GM19023 (cell line): ENCODE measurements around the gene SLC6A12.
"Not testable (repeated sequence)": the region's sequence is repeated elsewhere in the genome, so short reads cannot be mapped to it uniquely, and the experiment has no call there.

Experiments used
- ATAC-seq: cut with Tn5 transposase; IDR thresholded peaks from one replicate; pipeline ENCODE4 v1.9.1; 2021; ENCODE audit warnings: mild to moderate bottlenecking, moderate library complexity; ENCODE audit not compliant: unreplicated experiment

Gene SLC6A12

DNA sequence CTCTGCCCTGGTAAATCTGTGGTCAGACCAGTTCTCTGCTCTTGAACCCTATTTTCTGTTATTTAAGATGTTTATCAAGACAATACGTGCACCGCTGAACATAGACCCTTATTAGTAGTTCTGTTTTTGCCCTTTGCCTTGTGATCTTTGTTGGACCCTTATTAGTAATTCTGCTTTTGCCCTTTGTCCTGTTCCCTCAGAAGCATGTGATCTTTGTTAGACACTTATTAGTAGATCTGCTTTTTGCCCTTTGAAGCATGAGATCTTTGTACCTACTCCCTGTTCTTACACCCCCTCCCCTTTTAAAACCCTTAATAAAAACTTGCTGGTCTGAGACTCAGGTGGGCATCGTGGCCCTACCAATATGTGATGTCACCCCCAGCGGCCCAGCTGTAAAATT lies 22.0 kb upstream of the SLC6A12 start:
- ATAC-seq, result not testable (repeated sequence)

DNA sequence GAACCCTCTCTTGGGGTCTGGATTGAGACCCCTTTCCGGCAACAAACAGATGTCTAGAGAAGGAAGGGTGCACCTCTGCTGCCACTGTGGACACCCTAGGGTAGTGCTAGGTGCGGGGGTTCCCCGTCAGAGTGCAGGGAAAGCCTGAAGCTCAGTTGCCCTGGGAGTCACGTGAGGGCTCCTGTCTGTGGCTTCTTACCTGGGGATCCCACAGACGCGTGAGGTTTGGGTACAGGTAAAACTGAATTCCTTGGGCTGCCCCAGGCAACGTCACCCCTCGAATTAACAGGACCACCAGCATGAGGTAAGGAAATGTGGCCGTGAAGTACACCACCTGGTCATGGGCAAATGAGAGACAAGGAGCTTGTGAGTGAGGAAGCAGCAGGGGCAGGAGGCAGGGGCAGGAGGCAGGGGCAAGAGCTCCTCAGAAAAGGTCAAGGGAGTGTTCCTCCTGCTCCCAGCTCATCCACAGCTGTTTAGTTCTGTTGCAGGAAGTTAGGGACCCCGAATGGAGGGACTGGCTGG lies 21.0 kb upstream of the SLC6A12 start:
- ATAC-seq, result no peak

DNA sequence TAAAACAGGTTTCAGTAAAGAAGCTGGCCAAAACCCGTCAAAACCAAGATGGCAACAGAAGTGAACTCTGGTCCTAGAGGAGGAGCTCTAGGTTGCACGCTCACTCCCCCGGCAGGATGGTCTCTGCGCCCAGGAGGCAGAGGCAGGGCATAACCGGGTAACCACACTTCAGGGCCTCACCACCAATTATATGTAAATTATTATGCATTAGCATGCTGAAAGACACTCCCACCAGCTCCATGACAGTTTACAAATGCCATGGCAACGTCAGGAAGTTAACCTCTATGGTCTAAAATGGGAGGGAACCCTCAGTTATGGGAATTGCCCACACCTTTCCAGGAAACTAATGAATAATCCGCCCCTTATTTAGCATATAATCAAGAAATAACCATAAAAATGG lies 20.1 kb upstream of the SLC6A12 start:
- no peak for ATAC-seq

DNA sequence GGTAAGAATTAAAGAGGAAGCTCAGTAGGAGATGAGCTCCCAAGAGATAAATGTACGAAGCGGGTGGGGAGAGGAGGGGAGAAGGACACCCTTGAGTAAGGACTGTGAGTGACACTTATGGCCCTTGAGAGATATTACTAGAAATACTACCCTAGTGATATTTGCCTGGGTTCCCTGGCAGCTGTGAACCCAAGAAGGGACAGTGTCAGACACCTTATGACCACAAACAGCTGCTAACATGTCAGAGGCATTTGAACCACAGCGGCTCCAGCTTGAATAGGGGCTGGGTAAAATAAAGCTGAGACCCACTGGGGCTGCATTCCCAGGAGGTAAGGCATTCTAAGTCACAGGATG lies 19.6 kb upstream of the SLC6A12 start:
- no peak for ATAC-seq

DNA sequence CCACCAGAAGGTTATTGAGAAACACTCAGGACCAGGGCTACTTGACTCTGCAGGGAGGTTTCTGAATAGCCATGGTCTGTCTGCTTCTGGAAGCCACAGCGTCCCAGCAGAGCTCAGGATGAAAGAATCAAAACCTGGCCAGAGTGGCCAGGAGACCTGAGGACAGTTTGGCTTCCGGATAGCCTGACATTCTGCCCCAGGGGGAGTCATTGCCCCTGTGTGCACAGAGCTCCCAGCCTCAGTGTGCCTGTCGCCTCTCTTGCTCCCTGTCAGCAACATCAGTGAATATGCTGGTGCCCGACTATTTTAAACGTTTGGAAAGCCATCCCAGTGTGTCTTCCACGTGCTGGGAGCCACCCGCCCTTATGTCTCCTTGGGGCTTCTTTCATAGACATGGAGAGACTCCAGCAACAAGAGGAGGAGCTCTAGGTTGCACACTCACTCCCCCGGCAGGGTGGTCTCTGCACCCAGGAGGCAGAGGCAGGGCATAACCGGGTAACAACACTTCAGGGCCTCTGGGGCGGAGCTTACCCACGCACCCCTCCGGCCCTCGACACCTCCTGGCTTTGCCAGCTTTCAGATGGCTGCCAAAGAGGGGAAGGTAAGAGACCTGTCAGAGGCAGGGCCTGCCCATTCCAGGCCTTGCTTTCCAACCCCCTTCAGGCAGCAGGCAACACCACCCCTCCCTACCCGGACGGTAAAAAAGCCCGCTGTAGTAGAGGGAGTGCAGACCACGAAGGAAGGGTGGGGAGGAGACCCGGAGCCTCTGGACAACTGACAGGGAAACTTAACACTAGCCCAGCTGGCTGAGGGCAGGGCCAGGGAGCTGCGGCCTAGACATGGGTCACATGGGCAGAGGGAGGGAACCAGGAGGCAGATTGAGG lies 19.0 kb upstream of the SLC6A12 start:
- ATAC-seq, result no peak

DNA sequence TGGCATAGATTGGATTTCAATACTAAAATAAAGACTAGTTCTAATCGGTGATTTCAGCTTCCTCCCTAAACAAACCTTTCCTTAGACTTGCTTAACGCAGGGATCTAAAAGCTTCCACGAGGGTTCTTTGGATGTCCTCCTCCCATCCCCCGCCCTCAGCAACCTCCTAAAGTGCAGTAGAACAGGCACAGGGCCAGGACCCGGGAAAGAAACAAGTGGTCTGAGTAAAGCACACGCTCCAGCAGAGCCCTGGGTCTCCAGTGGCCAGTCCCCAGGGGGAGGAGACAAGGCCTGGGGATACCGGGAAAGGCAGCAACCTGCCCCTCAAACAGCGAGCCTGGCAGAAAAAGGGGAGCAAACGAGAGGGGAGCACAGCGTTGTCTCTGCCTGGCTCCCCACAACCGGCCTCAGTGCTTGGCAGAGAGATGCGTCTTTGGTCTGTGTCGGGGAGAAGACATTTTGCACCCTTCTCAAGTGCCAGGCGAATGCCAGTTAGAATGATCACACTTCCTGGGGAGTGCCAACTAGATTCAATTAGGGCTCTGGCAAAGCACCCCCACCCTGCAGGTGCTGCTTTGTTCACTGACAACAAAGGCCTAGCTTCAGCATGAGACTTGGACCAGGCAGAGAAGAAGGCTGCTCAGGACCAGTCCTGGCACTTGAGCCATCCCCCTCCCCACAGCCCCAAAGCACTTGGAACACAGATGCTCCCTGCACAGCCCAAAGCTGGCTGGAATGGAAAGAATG lies 17.1 kb upstream of the SLC6A12 start:
- no peak for ATAC-seq

DNA sequence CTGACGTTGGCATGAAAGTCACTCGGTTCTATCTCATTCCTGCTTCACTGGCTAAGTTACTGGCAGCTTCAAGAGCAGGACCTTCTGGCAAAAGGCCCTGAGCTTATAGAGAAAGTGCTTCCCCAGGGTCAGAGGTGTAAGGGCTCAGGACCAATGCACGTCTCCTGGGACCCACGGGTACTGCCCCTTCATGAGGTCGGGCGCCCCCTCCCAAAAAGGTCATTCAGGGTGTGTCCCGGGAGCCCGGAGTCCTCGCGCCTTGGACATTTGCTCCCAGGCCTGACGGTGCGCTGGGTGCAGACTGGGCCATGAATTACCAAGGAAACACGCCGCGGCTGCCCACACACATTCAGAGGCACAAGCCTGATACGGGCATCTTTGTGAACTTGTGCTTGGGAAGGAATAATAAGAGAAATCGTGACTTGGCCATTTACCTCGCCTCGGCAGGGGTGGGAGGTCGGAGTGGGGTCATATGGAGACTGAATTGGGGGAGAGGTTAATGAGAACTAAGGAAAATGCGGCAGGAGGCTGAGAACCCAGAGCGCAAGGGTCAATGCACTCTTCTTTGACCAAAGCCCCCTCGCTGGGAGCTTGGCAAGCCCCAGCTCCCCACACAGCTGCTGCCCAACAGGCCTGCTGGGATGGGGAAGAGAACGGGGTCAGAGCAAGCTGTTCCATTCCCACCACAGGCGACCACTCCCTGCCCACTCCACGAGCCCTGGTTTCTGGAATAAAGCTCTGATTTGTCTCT lies 15.7 kb upstream of the SLC6A12 start:
- ATAC-seq, result no peak

DNA sequence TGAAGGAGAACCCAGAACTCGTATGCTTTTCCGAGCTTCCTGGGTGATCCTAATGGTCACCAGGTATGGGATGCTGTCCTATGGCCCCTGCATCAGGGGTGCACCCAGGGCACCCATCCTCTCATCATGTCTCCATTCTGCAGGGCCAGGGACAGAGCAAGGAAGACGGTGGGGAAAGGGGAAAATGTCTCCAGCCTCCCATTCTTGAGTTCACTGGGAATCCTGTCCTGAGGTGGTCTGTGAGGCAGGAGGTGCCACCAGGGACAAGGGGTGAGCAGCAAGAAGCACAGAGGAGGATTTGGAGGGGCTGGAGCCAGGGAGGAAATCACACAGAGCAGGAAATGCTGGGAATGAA lies 14.9 kb upstream of the SLC6A12 start:
- ATAC-seq, result no peak

DNA sequence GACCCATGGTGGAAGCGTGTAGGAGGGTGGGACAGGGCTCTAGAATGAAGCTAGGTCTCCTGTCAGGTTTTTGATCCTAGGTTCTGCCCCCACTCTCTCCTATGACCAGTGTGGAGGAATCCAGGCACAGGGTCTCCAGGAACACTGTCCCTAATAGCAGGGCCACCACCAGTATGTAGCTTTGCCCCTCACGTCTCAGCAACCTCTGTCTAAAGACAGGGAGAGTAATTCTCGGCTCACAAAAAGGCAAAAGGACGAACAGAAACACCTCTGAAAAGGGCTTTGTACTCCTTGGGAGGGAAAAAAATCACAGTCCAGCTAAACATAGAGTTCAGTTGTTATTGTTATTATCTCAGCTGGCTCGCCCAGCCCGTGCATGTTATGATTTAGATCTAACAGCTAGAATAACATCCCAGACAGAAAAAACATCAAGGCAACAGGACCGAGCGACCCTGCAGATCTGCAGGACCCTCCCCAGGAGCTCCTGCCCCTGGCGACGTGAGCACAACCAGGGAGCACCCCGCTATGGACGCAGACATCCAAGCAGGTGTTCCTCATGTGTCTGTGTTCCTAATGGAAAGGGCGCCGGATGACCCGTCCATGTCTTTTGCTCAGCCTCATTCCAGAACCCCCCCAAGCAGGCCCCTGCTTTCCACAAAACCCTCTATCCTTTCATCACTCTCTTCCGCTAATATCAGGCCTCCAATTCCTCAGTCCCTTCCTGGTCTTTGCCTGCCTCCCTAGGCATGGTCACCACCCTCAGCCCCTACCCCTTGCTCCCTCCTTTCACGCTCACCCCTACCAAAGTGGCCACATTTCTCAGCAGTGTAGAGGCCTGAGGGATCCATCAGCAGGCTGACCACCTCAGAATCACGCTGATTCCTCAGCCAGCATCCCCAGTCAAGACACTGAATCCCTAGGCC lies 14.2 kb upstream of the SLC6A12 start:
- ATAC-seq, result no peak

DNA sequence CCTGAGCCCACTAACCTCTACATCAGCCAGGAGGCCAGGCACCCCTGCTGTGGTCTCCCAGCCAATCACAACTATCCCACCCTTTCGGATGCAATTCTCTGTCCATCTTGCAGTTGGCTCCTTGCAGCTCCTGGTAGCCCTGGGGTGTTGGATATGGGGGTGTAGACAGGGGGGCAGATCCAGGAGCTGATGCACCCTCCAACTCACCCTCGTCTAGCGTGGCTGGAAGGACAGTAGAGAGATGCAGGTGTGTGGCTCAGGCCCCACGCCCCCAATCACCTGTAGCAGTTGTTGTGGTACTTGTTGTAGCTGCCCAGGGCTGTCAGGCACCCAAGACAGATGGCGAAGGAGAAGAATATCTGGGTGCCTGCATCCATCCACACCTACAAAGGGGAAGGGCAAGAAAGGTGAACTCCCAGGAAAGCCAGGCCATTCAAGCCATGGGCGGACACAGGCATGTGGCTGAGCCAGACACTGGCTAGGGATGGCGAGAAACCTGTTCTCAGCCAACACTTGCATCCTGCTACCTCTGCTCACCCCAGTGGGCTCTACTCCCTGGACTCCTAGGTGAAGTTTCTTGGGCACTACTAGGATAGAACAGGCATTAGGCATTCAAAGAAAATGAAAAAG lies 13.4 kb upstream of the SLC6A12 start:
- ATAC-seq, result no peak

DNA sequence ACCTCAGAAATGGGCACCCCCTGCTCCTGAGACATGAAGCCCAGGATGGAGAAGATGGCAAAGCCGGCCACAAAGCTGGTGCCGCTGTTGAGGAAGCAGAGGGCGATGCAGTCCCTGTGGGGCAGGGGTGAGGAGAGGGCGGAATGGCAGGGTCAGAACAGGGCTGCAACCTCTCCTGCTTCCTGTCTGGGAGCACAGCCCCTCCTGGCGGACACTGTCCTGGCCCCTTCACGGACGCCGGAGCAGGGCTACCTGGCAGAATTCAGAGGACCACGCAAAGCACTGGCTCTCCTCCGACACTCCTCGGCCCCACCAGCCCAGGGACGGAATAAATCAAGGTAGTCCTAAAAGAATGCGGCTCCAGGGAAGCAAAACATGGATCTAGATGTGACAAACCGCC lies 12.4 kb upstream of the SLC6A12 start:
- no peak for ATAC-seq

DNA sequence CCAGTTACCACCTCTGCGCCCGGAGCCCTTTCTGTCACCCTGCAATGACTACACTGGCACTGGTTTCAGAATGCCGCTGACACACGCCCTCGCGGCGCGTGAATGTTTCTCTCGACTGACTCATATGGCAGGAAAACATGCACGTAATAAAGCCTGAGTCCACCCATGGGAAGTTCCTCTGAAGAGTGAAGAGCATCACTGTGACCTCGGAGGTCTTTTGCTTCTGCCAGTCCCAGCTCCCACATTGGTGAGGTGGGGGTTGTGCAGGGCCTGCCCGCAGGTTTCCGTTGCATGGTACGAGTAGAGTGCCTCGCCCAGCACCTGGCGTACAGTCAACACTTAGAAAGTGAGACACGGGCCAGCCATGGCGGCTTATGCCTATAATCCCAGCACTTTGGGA lies 11.1 kb upstream of the SLC6A12 start:
- ATAC-seq, result no peak

DNA sequence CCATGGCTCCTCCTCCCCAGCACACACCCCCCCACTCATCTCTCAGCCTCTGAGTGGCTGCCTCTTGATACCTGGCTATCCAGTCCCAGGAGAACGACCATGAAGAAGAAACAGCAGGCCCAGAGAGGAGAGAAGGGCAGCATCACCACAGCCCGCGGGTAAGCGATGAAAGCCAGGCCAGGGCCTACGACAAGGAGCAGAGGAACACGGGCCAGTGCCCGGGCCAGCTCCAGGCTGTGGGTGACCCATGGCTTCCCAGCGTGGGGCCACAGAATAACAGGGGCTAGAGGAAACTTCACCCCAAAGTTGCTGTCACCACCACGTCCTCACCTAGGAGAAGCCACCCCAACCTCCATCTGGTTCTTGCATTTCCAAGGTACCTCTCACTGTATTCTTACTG lies 10.4 kb upstream of the SLC6A12 start:
- no peak for ATAC-seq

DNA sequence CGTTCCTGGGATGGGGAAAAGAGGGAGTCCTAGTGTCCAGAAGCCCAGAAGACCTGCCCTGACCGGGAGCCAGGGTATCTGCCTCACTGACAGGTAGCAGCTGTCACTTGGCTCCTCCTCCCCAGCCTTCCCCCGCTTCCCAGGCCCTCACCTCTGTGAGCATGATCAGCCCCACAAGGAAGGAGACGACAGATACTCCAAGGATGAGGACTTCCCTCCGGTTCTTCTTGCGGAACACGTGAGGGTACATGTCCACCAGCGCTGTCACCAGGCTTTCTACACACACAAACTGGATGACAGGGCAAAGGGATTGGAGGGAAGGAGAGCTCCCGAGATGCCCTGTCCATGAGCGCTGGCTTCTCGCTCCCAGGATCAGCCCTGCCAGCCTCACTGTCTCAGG lies 9.9 kb upstream of the SLC6A12 start:
- no peak for ATAC-seq

DNA sequence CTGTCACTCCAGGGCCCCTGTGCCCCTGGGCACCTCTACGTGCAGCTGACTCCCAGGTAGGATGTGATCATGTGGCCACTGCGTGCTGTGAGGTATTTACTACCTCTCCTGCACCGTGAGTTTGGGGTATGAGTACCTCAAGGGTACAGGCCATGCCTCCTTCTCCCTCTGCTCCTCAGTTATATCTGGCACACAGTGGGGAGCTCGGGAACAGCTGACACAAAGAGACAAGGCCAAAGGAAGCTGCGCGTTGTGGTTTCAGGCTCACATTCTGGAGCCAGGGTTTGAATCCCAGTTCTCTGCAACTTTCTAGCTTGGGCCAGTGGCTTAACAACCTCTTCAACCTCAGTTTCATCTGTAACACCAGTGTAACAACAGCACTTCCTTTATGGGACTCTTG lies 7.8 kb upstream of the SLC6A12 start:
- no peak for ATAC-seq

DNA sequence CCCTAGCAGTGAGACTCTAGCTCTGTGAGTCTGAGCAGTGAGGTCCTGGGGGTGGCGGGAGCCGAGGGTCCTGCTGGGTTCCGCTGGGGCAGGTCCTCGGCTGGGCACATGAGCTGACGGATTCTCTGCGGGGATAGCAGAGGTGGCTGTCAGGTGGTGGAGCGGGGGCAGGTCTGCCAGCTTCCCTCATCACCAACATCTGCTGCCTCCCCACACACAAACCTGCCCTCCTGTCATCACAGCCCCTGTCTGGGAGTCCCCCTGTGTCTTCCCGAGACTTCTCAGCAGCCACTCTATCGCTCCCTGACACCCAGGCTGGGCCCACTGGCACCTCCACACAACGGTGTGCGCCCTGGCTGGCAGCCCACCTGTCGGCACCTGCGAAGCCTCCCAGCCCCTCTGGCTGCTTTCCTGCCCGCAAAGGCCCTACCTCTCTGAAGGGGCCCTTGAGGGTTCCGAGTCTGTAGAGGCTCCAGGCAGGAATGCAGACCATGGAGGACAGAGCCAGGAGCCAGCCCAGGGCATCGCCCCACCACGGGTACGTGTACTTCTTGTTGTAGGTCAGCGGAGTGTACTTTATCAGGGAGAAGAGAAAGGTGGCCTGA lies 7.1 kb upstream of the SLC6A12 start:
- ATAC-seq, result no peak

DNA sequence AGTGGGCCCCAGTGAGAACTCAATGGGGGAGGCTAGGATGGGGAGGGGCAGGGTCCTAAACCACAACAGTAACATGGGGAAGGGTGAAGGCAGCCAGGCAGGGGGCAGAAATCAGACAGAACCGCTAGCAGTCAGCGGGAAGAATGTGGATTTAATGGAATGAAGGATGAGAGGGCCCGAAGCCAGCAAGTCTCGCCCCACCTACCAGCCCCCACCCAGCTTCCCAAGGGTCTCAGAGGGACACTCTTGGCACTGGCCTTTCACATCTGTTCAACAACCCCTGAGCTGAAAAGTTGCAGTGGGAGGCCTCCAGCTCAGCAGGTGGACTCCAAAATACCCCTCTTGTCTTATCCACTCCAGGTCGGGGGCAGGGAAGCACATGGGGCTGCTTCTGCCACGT lies 6.5 kb upstream of the SLC6A12 start:
- no peak for ATAC-seq

DNA sequence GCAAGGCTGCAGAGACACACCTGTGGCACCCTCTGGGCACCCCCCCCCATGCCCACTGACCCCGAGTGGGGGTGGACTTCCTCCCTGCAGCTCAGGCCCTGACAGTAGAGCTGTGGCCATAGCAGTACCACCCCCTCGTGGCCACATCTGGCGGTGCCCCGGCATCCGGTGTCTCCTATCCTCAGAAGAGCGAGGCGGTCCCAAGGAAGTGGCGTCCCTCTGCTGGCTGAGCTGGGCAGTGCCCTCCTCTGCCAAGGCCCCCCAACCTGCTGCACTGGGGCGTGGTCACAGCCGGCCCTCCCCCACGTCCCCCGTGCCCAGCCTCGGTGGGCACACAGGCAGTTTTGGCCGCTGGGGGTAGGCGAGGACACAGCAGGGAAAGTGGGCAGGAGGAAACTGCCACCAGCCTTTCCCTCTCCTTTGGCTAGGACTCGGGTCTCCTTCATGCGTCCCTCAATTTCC lies 6.0 kb upstream of the SLC6A12 start:
- ATAC-seq, result peak; percentile 62
